T-helper 17 cell (primary cell): ENCODE measurements around the gene PGAM1. TPM values are rescaled to one million over a fixed set of nuclear protein-coding genes. Genes with fewer than 3 reads are reported as not detected.

Source experiments
- ATAC-seq: fragments of 150-1000 bp; cut with Tn5 transposase; 2 replicates; pipeline ENCODE4 v1.10.0; 2021; ENCODE audit warnings: mild to moderate bottlenecking, moderate library complexity
- DNase-seq, 3 donors: peaks; one replicate each; pipeline versions ENCODE4 v3.0.0 to v3.0.0-alpha.2; 2020 to 2021
- H3K9me3 ChIP-seq: one replicate; pipeline ENCODE4 v1.7.0; 2013; ENCODE audit warnings: low read length, mild to moderate bottlenecking; ENCODE audit not compliant: control insufficient read depth, poor library complexity, severe bottlenecking
- H3K27ac Mint-ChIP-seq: one replicate; pipeline ENCODE4 v1.8.0; 2022; ENCODE audit warnings: mild to moderate bottlenecking, moderate library complexity, mixed read lengths
- H3K27me3 Mint-ChIP-seq: one replicate; pipeline ENCODE4 v1.8.0; 2022; ENCODE audit warnings: mixed read lengths
- H3K36me3 Mint-ChIP-seq: one replicate; pipeline ENCODE4 v1.8.0; 2022; ENCODE audit warnings: low read depth, mixed read lengths
- H3K4me1 Mint-ChIP-seq: one replicate; pipeline ENCODE4 v1.8.0; 2022; ENCODE audit warnings: mild to moderate bottlenecking, mixed read lengths
- H3K4me3 Mint-ChIP-seq: one replicate; pipeline ENCODE4 v1.8.0; 2022; ENCODE audit warnings: mild to moderate bottlenecking, moderate library complexity, mixed read lengths
- total RNA-seq, 4 donors: library from RNA in 2 of 4; stranded (reverse) in 2 of 4; gene quantifications; one replicate each; pipeline ENCODE4 v1.2.3 and lab custom pipeline; 2022 to 2026

PGAM1 gene
- total RNA-seq, 2 donors from 2014 or later: 88.6 to 101 TPM

GRCh38 chr10:97426776-97427570 lies 982 bp downstream of the PGAM1 start:
- no peak for ATAC-seq
- peaks cover 19% of the 10 kb centered on the region for H3K4me1 Mint-ChIP-seq
- no peaks in the 10 kb centered on the region for H3K9me3 ChIP-seq
- H3K36me3 Mint-ChIP-seq: peaks cover under 1% of the 10 kb centered on the region
- H3K4me3 Mint-ChIP-seq: peak overlapping the region; percentile 90
- no peak for DNase-seq
- H3K27ac Mint-ChIP-seq: peak overlapping the region; percentile 94
- no peaks in the 10 kb centered on the region for H3K27me3 Mint-ChIP-seq

GRCh38 chr10:97427571-97428179 lies 1.7 kb downstream of the PGAM1 start:
- peaks cover 3% of the 10 kb centered on the region for H3K36me3 Mint-ChIP-seq
- H3K4me3 Mint-ChIP-seq: peak overlapping the region; percentile 90
- H3K9me3 ChIP-seq: no peaks in the 10 kb centered on the region
- ATAC-seq: no peak
- H3K27ac Mint-ChIP-seq: peak overlapping the region; percentile 94
- peaks cover 19% of the 10 kb centered on the region for H3K4me1 Mint-ChIP-seq
- H3K27me3 Mint-ChIP-seq: no peaks in the 10 kb centered on the region
- no peak for DNase-seq

GRCh38 chr10:97428572-97428981 lies 2.6 kb downstream of the PGAM1 start:
- no peaks in the 10 kb centered on the region for H3K9me3 ChIP-seq
- H3K27me3 Mint-ChIP-seq: no peaks in the 10 kb centered on the region
- H3K36me3 Mint-ChIP-seq: peaks cover 3% of the 10 kb centered on the region
- H3K27ac Mint-ChIP-seq: peak overlapping the region; percentile 94
- DNase-seq: no peak
- peak overlapping the region; percentile 90 for H3K4me3 Mint-ChIP-seq
- H3K4me1 Mint-ChIP-seq: peaks cover 16% of the 10 kb centered on the region
- ATAC-seq: no peak

- ATAC-seq: no peak
- Mint-ChIP-seq H3K4me1 (no peaks in the 10 kb centered on the region), H3K27me3 (no peaks in the 10 kb centered on the region), H3K27ac (no peak overlapping the region), H3K4me3 (no peak overlapping the region), H3K36me3 (peaks cover 3% of the 10 kb centered on the region)
- H3K9me3 ChIP-seq: no peaks in the 10 kb centered on the region
- DNase-seq: no peak
Observed at GRCh38 chr10:97434055-97434454, 8.1 kb downstream of the PGAM1 start.

GRCh38 chr10:97434557-97434956 lies 8.6 kb downstream of the PGAM1 start:
- no peak for ATAC-seq
- Mint-ChIP-seq H3K27ac (peak overlapping the region; percentile 27), H3K36me3 (peaks cover 3% of the 10 kb centered on the region), H3K4me1 (no peaks in the 10 kb centered on the region), H3K4me3 (no peak overlapping the region), H3K27me3 (no peaks in the 10 kb centered on the region)
- no peak for DNase-seq
- H3K9me3 ChIP-seq: no peaks in the 10 kb centered on the region

GRCh38 chr10:97435211-97435610 lies 9.2 kb downstream of the PGAM1 start:
- no peaks in the 10 kb centered on the region for H3K4me1 Mint-ChIP-seq

GRCh38 chr10:97442277-97442676 lies 16.3 kb downstream of the PGAM1 start:
- Mint-ChIP-seq H3K4me3 (no peak overlapping the region), H3K27ac (no peak overlapping the region), H3K4me1 (peaks cover 18% of the 10 kb centered on the region), H3K27me3 (no peaks in the 10 kb centered on the region), H3K36me3 (peaks cover 3% of the 10 kb centered on the region)
- no peaks in the 10 kb centered on the region for H3K9me3 ChIP-seq
- DNase-seq: no peak
- no peak for ATAC-seq

More at GRCh38 chr10:97435211-97435610, 9.2 kb downstream of the PGAM1 start:
- ATAC-seq (no peak), DNase-seq (no peak)
- H3K27ac Mint-ChIP-seq: peak overlapping the region; percentile 27
- H3K9me3 ChIP-seq: no peaks in the 10 kb centered on the region
- H3K4me3 Mint-ChIP-seq: no peak overlapping the region
- no peaks in the 10 kb centered on the region for H3K27me3 Mint-ChIP-seq
- H3K36me3 Mint-ChIP-seq: peaks cover 3% of the 10 kb centered on the region

- no peak for DNase-seq
- peaks cover 3% of the 10 kb centered on the region for H3K36me3 Mint-ChIP-seq
- ATAC-seq: no peak
- H3K4me3 Mint-ChIP-seq: peak overlapping the region; percentile 64
- peaks cover 30% of the 10 kb centered on the region for H3K4me1 Mint-ChIP-seq
- no peaks in the 10 kb centered on the region for H3K9me3 ChIP-seq
- H3K27ac Mint-ChIP-seq: peak overlapping the region; percentile 91
- H3K27me3 Mint-ChIP-seq: no peaks in the 10 kb centered on the region
Observed at GRCh38 chr10:97444212-97444611, 18.2 kb downstream of the PGAM1 start.

- no peak for ATAC-seq
- peaks cover 32% of the 10 kb centered on the region for H3K4me1 Mint-ChIP-seq
Observed at GRCh38 chr10:97445357-97445721, 19.3 kb downstream of the PGAM1 start.

GRCh38 chr10:97445722-97446639 lies 20.0 kb downstream of the PGAM1 start, which contains the start of the genes EXOSC1 and ZDHHC16:
Gene EXOSC1, minus strand, starts transcription at chr10:97446006. Its CDS starts 21 bp downstream, at chr10:97445985.
Gene ZDHHC16, plus strand, starts transcription at chr10:97446175. Its CDS starts 5,501 bp downstream, at chr10:97451676.
- H3K9me3 ChIP-seq: no peaks in the 10 kb centered on the region
- peak within 1 kb of the TSS; percentile 97 for H3K4me3 Mint-ChIP-seq
- peak within 1 kb of the TSS; percentile 91 for H3K27ac Mint-ChIP-seq
- peaks cover 38% of the 10 kb centered on the region for H3K4me1 Mint-ChIP-seq
- H3K36me3 Mint-ChIP-seq: peaks cover 3% of the 10 kb centered on the region
- ATAC-seq (peak; percentile 97), DNase-seq (peak; percentile 77 to 84 (median 79))
- H3K27me3 Mint-ChIP-seq: no peaks in the 10 kb centered on the region

More at GRCh38 chr10:97445357-97445721, 19.3 kb downstream of the PGAM1 start:
- DNase-seq: no peak
- H3K4me3 Mint-ChIP-seq: peak overlapping the region; percentile 97
- peak overlapping the region; percentile 91 for H3K27ac Mint-ChIP-seq
- H3K36me3 Mint-ChIP-seq: peaks cover 3% of the 10 kb centered on the region
- H3K27me3 Mint-ChIP-seq: no peaks in the 10 kb centered on the region
- no peaks in the 10 kb centered on the region for H3K9me3 ChIP-seq

GRCh38 chr10:97450828-97451227 lies 24.8 kb downstream of the PGAM1 start:
- no peaks in the 10 kb centered on the region for H3K9me3 ChIP-seq
- H3K27ac Mint-ChIP-seq: peak overlapping the region; percentile 78
- ATAC-seq: no peak
- no peaks in the 10 kb centered on the region for H3K27me3 Mint-ChIP-seq
- no peaks in the 10 kb centered on the region for H3K36me3 Mint-ChIP-seq
- no peak overlapping the region for H3K4me3 Mint-ChIP-seq
- peaks cover 25% of the 10 kb centered on the region for H3K4me1 Mint-ChIP-seq
- no peak for DNase-seq

GRCh38 chr10:97451605-97452004 lies 25.6 kb downstream of the PGAM1 start:
- Mint-ChIP-seq H3K27ac (no peak overlapping the region), H3K27me3 (no peaks in the 10 kb centered on the region), H3K36me3 (no peaks in the 10 kb centered on the region), H3K4me1 (peaks cover 22% of the 10 kb centered on the region), H3K4me3 (no peak overlapping the region)
- H3K9me3 ChIP-seq: no peaks in the 10 kb centered on the region
- DNase-seq: no peak
- no peak for ATAC-seq

GRCh38 chr10:97452352-97452751 lies 26.4 kb downstream of the PGAM1 start:
- DNase-seq: no peak
- no peaks in the 10 kb centered on the region for H3K9me3 ChIP-seq
- Mint-ChIP-seq H3K36me3 (no peaks in the 10 kb centered on the region), H3K4me3 (no peak overlapping the region), H3K4me1 (peaks cover 22% of the 10 kb centered on the region), H3K27me3 (no peaks in the 10 kb centered on the region), H3K27ac (no peak overlapping the region)
- no peak for ATAC-seq
